Kidney epithelial cell (primary cell): ENCODE results near the gene PPP1R12B. TPM values are rescaled to one million over a fixed set of nuclear protein-coding genes. Genes with fewer than 3 reads are reported as not detected.

ENCODE experiments used
- DNase-seq: peaks from one replicate; pipeline ENCODE4 v3.0.0-alpha.2; 2010; ENCODE audit warnings: low read depth
- H3K27me3 ChIP-seq: 2 replicates; pipeline ENCODE4 v1.6.0; 2011; ENCODE audit warnings: low read length; ENCODE audit not compliant: control insufficient read depth, insufficient read depth
- H3K36me3 ChIP-seq: 2 replicates; pipeline ENCODE4 v1.5.1; 2011; ENCODE audit warnings: low read length; ENCODE audit not compliant: control insufficient read depth, insufficient read depth
- H3K4me3 ChIP-seq: 2 replicates; pipeline ENCODE4 v1.5.1; 2011; ENCODE audit warnings: low read depth, mild to moderate bottlenecking, control low read depth, low read length
- total RNA-seq: library from RNA; depleted of rRNA; stranded (reverse); fragments of >200 nt; gene quantifications from 2 replicates; pipeline ENCODE4 v1.2.3, GENCODE V29; 2015
- TF ChIP-seq, protein P1 (sequence below): IDR thresholded peaks from 2 replicates; pipeline ENCODE4 v1.5.1; 2011; ENCODE audit warnings: mild to moderate bottlenecking, moderate library complexity, low read length, control low read depth, inconsistent platforms; ENCODE audit not compliant: insufficient read depth, poor library complexity, severe bottlenecking

Gene PPP1R12B
- total RNA-seq, 1 donor from 2014 or later, result 6.8 TPM

DNA sequence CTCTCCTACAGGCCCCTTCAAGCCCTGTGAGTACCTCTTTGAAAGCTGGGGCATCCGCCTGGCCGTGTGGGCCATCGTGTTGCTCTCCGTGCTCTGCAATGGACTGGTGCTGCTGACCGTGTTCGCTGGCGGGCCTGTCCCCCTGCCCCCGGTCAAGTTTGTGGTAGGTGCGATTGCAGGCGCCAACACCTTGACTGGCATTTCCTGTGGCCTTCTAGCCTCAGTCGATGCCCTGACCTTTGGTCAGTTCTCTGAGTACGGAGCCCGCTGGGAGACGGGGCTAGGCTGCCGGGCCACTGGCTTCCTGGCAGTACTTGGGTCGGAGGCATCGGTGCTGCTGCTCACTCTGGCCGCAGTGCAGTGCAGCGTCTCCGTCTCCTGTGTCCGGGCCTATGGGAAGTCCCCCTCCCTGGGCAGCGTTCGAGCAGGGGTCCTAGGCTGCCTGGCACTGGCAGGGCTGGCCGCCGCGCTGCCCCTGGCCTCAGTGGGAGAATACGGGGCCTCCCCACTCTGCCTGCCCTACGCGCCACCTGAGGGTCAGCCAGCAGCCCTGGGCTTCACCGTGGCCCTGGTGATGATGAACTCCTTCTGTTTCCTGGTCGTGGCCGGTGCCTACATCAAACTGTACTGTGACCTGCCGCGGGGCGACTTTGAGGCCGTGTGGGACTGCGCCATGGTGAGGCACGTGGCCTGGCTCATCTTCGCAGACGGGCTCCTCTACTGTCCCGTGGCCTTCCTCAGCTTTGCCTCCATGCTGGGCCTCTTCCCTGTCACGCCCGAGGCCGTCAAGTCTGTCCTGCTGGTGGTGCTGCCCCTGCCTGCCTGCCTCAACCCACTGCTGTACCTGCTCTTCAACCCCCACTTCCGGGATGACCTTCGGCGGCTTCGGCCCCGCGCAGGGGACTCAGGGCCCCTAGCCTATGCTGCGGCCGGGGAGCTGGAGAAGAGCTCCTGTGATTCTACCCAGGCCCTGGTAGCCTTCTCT, 30.3 kb upstream of the PPP1R12B start:
- H3K4me3 ChIP-seq, result no peak overlapping the region
- no peaks in the 10 kb centered on the region for H3K36me3 ChIP-seq
- DNase-seq, result no peak
- H3K27me3 ChIP-seq, result peaks cover 3% of the 10 kb centered on the region
- TF ChIP-seq, protein P1, sequence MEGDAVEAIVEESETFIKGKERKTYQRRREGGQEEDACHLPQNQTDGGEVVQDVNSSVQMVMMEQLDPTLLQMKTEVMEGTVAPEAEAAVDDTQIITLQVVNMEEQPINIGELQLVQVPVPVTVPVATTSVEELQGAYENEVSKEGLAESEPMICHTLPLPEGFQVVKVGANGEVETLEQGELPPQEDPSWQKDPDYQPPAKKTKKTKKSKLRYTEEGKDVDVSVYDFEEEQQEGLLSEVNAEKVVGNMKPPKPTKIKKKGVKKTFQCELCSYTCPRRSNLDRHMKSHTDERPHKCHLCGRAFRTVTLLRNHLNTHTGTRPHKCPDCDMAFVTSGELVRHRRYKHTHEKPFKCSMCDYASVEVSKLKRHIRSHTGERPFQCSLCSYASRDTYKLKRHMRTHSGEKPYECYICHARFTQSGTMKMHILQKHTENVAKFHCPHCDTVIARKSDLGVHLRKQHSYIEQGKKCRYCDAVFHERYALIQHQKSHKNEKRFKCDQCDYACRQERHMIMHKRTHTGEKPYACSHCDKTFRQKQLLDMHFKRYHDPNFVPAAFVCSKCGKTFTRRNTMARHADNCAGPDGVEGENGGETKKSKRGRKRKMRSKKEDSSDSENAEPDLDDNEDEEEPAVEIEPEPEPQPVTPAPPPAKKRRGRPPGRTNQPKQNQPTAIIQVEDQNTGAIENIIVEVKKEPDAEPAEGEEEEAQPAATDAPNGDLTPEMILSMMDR, result no peak

DNA sequence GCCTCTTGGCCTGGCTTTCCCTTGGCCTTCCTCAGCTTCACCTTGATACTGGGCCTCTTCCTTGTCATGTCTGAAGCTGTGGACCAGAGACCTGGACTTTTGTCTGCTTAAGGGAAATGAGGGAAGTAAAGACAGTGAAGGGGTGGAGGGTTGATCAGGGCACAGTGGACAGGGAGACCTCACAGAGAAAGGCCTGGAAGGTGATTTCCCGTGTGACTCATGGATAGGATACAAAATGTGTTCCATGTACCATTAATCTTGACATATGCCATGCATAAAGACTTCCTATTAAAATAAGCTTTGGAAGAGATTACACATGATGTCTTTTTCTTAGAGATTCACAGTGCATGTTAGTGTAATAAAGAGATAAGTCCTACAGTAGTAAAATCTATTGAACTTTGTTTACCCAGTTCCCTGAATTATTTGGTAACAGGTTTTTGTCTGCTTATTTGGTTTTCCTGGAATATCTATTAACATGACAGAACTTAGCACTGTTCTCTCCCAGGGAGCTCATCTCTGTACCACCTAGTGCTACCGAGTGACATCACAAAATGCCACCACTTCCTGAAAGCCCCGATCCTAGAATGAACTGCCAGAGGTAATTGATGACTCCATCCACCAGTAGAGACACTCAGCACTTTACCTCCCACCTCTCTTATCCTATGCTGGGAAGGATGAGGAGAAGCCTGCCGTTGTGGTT, 29.0 kb upstream of the PPP1R12B start:
- peaks cover 2% of the 10 kb centered on the region for H3K27me3 ChIP-seq
- no peak overlapping the region for H3K4me3 ChIP-seq
- DNase-seq, result no peak
- TF ChIP-seq, protein P1, result no peak
- no peaks in the 10 kb centered on the region for H3K36me3 ChIP-seq

DNA sequence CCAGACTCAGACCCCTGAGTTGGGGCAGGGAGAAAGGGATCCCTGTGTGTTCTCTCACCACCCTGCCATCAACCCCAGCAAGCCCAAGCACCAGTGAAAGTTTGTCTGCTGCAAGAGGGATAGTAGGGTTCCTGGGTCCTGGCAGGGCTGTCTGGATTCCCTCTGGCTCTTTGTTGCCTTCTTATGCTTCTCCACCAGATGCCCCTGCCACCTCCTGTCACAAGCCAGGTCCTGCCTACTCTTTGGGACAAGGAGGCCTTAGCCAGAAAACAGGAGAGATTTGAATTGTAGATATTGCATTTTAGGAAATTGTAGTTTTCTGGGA, 28.5 kb upstream of the PPP1R12B start:
- no peak for DNase-seq
- TF ChIP-seq, protein P1, result no peak
- Histone ChIP-seq H3K4me3 (no peak overlapping the region), H3K36me3 (no peaks in the 10 kb centered on the region), H3K27me3 (no peaks in the 10 kb centered on the region)

DNA sequence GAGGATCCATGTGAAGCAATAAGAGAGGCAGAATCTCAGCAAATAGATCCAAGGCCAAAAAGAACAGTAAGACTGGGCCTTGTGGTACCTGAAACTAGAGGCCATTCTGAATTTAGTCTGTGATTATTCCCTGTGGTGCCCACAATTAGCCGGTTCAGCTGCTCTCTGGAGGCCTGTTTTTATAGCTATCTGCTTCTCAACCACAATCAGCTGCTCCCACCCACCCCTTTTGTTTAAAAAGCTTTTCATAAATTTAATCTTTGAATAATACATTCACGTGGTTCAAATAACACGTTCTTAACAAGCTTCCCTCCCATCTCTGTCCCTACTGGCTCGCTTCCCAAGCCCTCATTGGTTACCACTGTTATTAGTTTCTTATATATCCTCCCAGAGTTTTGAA, 24.8 kb upstream of the PPP1R12B start:
- no peaks in the 10 kb centered on the region for H3K27me3 ChIP-seq
- TF ChIP-seq, protein P1, result no peak
- DNase-seq, result no peak
- no peak overlapping the region for H3K4me3 ChIP-seq
- H3K36me3 ChIP-seq, result no peaks in the 10 kb centered on the region

DNA sequence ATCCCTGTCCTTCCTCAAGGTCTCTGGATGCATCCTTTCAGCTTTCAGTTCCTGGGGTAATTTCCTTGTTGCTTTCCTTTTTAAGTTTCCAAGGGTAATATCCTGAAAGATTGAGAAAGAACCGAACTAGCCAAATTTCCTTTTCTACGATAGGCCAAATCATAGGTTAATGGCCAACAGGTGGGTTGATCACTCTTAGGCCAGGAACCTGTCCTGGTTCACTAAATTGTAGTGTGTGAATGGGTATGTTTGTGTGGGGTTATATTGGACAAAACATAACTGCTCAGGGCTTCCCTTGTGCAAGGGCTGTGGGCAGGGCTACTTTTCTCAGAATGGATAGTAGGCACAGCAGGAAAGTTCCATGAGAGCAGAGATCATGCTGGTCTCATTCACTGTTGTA, 23.9 kb upstream of the PPP1R12B start:
- no peak for DNase-seq
- H3K4me3 ChIP-seq, result no peak overlapping the region
- TF ChIP-seq, protein P1, result no peak
- no peaks in the 10 kb centered on the region for H3K36me3 ChIP-seq
- H3K27me3 ChIP-seq, result no peaks in the 10 kb centered on the region

DNA sequence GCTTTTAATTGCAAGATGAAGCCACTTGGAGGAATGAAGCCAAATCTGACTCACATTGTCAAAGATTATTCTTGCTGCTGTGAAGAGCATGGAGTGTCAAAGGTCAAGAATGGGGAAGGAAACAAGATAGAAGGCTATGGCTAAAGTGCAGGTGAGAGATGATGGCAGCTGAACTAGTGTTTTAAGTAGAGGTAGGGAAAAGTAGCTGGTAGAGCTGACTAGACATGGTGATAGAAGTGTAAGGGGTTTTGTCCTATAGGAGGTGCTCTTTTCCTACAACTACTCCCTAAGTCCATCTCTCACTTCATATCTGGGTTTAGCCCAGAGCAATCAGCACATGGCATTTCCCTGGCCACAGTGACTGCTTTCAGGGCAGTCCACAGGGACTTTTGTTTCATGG, 18.6 kb upstream of the PPP1R12B start:
- TF ChIP-seq, protein P1, result no peak
- Histone ChIP-seq H3K36me3 (no peaks in the 10 kb centered on the region), H3K4me3 (no peak overlapping the region), H3K27me3 (no peaks in the 10 kb centered on the region)
- DNase-seq, result no peak
